ENCODE data around the gene ZNF148.

DNA sequence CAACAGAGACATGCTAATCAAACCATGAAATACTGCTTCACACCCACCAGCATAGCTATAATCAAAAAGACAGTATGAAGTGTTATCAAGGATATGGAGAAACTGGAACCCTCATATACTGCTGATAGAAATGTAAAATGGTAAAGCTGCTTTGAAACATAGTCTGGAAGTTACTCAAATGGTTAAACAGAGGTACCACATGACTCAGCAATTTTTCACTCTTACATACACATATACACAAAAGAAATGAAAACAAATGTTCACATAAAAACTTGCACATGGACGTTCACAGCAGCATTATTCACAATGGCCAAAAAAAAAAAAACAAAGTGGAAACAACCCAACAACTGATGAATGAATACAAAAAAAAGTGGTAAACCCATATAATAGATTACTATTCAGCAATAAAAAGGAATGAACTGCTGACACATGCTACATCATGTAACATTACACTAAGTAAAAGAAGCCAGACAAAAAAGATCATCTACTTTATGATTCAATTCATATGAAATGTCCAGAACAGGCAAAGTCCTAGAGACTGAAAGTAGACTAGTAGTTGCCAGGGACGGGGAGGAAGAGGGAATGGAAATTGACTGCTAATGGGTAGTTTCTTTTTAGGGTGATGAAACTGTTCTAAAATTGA, 23.2 kb downstream of the ZNF148 start:
- TF ChIP-seq POLR2AphosphoS5 (IDR thresholded peaks at IDR 0.05; ENCODE audit: low read depth, low read length) (no peak), POLR2A (IDR thresholded peaks at IDR 0.05; ENCODE audit: low read depth, low read length) (no peak)
